ENCODE measurements around the gene SRF.

DNA sequence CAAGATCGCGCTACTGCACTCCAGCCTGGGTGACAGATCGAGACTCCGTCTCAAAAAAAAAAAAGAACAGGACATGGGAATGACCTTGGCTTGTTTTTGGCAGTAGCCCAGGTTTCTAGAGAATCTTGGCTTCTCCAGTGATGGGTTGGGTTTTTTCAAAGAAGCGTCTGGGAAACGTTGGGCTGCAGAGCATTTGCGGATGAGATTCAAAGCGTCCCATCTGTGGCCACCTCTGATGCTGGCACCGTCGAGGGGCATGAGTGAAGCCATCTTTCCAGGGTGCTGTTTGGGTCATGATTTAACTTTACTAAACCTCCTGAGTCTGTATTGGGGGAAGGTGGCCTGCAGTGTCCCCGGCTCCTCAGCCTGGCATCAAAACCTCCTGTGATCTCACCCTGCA is 43.2 kb upstream of the SRF start:
- TF ChIP-seq, protein P1, sequence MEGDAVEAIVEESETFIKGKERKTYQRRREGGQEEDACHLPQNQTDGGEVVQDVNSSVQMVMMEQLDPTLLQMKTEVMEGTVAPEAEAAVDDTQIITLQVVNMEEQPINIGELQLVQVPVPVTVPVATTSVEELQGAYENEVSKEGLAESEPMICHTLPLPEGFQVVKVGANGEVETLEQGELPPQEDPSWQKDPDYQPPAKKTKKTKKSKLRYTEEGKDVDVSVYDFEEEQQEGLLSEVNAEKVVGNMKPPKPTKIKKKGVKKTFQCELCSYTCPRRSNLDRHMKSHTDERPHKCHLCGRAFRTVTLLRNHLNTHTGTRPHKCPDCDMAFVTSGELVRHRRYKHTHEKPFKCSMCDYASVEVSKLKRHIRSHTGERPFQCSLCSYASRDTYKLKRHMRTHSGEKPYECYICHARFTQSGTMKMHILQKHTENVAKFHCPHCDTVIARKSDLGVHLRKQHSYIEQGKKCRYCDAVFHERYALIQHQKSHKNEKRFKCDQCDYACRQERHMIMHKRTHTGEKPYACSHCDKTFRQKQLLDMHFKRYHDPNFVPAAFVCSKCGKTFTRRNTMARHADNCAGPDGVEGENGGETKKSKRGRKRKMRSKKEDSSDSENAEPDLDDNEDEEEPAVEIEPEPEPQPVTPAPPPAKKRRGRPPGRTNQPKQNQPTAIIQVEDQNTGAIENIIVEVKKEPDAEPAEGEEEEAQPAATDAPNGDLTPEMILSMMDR (IDR thresholded peaks at IDR 0.05) = no peak
- no peak for TF ChIP-seq EZH2 (IDR thresholded peaks at IDR 0.05; ENCODE audit: borderline replicate concordance, insufficient read depth, low read depth, low read length, poor library complexity, severe bottlenecking)

Data from B cell (primary cell).